ENCODE data around the gene AOC1.

AOC1 gene

DNA sequence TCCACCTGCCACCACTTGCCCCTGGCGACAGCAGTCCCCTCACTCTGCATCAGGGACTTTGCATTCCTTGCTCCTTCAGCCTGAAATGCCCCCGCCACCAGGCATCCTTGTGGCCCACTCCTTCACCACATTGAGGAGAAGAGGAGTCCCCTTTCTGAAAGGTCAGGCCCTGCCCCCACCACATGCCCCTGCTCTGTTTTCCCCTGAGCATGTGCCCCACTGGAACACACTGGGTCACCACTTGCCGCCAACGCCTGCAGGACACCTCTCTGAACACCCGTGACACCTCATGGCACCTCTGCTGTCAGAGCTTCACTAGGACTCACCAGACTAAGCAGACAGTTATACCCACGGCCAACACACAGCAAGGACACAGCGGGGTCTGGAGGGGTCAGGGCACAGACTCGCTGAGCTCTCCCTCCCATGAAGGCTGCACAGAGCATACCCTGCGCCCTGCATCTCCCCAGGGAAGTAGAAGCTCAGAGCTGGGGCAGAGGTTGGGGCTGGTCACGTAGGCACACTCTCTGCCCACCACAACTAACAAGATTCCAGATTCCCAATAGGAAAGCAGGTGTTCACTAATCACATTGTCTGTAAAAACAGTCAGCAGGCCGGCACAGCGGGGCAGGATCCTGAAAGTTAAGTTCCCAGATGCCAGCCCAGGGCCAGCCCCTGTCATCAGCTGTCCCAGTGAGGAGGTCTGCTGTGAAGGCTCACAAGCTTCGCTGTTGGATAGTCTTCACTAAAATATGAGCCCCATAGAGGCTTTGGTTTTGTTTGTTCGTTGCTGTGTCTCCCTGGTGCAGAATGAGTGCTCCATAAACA lies 5.8 kb upstream of the AOC1 start:
- no peak; the same call in 2 of the 3 replicates for ATAC-seq

DNA sequence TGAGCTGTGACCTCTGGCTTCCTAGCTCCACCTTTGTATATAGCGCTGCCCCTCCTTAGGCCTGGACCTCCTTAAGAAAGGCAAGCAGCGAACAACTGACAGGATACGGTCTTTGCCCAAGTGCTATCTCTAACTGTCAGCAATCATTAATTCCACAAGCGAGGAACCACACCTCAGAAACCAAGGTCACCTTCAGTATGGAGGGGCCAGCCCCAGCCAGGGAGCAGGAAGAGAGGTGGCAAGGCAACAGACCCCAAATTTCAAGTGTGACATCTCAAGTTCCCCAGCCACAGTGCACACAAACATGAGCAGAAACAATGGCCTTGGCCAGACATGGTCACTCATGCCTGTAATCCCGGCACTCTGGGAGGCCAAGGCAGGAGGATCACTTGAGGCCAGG lies 4.8 kb upstream of the AOC1 start:
- ATAC-seq: no peak
- TF ChIP-seq TCF4 (CRISPR knock-in tag; IDR thresholded peaks at IDR 0.05; ENCODE audit: borderline replicate concordance): no peak
- TF ChIP-seq, protein P1, sequence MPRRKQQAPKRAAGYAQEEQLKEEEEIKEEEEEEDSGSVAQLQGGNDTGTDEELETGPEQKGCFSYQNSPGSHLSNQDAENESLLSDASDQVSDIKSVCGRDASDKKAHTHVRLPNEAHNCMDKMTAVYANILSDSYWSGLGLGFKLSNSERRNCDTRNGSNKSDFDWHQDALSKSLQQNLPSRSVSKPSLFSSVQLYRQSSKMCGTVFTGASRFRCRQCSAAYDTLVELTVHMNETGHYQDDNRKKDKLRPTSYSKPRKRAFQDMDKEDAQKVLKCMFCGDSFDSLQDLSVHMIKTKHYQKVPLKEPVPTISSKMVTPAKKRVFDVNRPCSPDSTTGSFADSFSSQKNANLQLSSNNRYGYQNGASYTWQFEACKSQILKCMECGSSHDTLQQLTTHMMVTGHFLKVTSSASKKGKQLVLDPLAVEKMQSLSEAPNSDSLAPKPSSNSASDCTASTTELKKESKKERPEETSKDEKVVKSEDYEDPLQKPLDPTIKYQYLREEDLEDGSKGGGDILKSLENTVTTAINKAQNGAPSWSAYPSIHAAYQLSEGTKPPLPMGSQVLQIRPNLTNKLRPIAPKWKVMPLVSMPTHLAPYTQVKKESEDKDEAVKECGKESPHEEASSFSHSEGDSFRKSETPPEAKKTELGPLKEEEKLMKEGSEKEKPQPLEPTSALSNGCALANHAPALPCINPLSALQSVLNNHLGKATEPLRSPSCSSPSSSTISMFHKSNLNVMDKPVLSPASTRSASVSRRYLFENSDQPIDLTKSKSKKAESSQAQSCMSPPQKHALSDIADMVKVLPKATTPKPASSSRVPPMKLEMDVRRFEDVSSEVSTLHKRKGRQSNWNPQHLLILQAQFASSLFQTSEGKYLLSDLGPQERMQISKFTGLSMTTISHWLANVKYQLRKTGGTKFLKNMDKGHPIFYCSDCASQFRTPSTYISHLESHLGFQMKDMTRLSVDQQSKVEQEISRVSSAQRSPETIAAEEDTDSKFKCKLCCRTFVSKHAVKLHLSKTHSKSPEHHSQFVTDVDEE (CRISPR knock-in tag; IDR thresholded peaks at IDR 0.05): no peak
- no peak for TF ChIP-seq ISL1 (CRISPR knock-in tag; IDR thresholded peaks at IDR 0.05)
- TF ChIP-seq OSR1 (CRISPR knock-in tag; IDR thresholded peaks at IDR 0.05): no peak
- TF ChIP-seq, protein P2, sequence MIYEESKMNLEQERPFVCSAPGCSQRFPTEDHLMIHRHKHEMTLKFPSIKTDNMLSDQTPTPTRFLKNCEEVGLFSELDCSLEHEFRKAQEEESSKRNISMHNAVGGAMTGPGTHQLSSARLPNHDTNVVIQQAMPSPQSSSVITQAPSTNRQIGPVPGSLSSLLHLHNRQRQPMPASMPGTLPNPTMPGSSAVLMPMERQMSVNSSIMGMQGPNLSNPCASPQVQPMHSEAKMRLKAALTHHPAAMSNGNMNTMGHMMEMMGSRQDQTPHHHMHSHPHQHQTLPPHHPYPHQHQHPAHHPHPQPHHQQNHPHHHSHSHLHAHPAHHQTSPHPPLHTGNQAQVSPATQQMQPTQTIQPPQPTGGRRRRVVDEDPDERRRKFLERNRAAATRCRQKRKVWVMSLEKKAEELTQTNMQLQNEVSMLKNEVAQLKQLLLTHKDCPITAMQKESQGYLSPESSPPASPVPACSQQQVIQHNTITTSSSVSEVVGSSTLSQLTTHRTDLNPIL (CRISPR knock-in tag; IDR thresholded peaks at IDR 0.05; ENCODE audit: low read depth): no peak
- TF ChIP-seq ZNF70 (CRISPR knock-in tag; IDR thresholded peaks at IDR 0.05): no peak
- TF ChIP-seq, protein P3, sequence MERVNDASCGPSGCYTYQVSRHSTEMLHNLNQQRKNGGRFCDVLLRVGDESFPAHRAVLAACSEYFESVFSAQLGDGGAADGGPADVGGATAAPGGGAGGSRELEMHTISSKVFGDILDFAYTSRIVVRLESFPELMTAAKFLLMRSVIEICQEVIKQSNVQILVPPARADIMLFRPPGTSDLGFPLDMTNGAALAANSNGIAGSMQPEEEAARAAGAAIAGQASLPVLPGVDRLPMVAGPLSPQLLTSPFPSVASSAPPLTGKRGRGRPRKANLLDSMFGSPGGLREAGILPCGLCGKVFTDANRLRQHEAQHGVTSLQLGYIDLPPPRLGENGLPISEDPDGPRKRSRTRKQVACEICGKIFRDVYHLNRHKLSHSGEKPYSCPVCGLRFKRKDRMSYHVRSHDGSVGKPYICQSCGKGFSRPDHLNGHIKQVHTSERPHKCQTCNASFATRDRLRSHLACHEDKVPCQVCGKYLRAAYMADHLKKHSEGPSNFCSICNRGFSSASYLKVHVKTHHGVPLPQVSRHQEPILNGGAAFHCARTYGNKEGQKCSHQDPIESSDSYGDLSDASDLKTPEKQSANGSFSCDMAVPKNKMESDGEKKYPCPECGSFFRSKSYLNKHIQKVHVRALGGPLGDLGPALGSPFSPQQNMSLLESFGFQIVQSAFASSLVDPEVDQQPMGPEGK (CRISPR knock-in tag; IDR thresholded peaks at IDR 0.05; ENCODE audit: borderline replicate concordance): no peak
- TF ChIP-seq SNAI2 (CRISPR knock-in tag; IDR thresholded peaks at IDR 0.05): no peak
- TF ChIP-seq ZNF565 (CRISPR knock-in tag; conservative IDR thresholded peaks at IDR 0.05; ENCODE audit: low read depth): no peak
- TF ChIP-seq BACH2 (CRISPR knock-in tag; IDR thresholded peaks at IDR 0.05; ENCODE audit: borderline replicate concordance): no peak
- no peak for TF ChIP-seq ESRRG (CRISPR knock-in tag; IDR thresholded peaks at IDR 0.05)
- no peak for TF ChIP-seq PPARA (CRISPR knock-in tag; IDR thresholded peaks at IDR 0.05; ENCODE audit: borderline replicate concordance)
- TF ChIP-seq, protein P4, sequence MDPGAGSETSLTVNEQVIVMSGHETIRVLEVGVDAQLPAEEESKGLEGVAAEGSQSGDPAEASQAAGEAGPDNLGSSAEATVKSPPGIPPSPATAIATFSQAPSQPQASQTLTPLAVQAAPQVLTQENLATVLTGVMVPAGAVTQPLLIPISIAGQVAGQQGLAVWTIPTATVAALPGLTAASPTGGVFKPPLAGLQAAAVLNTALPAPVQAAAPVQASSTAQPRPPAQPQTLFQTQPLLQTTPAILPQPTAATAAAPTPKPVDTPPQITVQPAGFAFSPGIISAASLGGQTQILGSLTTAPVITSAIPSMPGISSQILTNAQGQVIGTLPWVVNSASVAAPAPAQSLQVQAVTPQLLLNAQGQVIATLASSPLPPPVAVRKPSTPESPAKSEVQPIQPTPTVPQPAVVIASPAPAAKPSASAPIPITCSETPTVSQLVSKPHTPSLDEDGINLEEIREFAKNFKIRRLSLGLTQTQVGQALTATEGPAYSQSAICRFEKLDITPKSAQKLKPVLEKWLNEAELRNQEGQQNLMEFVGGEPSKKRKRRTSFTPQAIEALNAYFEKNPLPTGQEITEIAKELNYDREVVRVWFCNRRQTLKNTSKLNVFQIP (CRISPR knock-in tag; IDR thresholded peaks at IDR 0.05; ENCODE audit: borderline replicate concordance, low read depth): no peak
- TF ChIP-seq ZFP3 (CRISPR knock-in tag; IDR thresholded peaks at IDR 0.05): no peak
- no peak for TF ChIP-seq ZNF8 (CRISPR knock-in tag; IDR thresholded peaks at IDR 0.05)
- no peak for TF ChIP-seq RARB (CRISPR knock-in tag; IDR thresholded peaks at IDR 0.05)
- no peak for TF ChIP-seq ZFP30 (CRISPR knock-in tag; IDR thresholded peaks at IDR 0.05)

More for the DNA sequence above, 5.8 kb upstream of the AOC1 start:
- TF ChIP-seq GLIS3 (CRISPR knock-in tag; IDR thresholded peaks at IDR 0.05): no peak
- no peak for TF ChIP-seq ZFP3 (CRISPR knock-in tag; IDR thresholded peaks at IDR 0.05)
- TF ChIP-seq ZC3H10 (CRISPR knock-in tag; IDR thresholded peaks at IDR 0.05): no peak
- TF ChIP-seq, protein P1 (CRISPR knock-in tag; IDR thresholded peaks at IDR 0.05): no peak
- TF ChIP-seq SNAI2 (CRISPR knock-in tag; IDR thresholded peaks at IDR 0.05): no peak
- TF ChIP-seq, protein P5, sequence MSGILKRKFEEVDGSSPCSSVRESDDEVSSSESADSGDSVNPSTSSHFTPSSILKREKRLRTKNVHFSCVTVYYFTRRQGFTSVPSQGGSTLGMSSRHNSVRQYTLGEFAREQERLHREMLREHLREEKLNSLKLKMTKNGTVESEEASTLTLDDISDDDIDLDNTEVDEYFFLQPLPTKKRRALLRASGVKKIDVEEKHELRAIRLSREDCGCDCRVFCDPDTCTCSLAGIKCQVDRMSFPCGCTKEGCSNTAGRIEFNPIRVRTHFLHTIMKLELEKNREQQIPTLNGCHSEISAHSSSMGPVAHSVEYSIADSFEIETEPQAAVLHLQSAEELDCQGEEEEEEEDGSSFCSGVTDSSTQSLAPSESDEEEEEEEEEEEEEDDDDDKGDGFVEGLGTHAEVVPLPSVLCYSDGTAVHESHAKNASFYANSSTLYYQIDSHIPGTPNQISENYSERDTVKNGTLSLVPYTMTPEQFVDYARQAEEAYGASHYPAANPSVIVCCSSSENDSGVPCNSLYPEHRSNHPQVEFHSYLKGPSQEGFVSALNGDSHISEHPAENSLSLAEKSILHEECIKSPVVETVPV (CRISPR knock-in tag; IDR thresholded peaks at IDR 0.05): no peak
- TF ChIP-seq ESRRG (CRISPR knock-in tag; IDR thresholded peaks at IDR 0.05): no peak
- TF ChIP-seq BACH2 (CRISPR knock-in tag; IDR thresholded peaks at IDR 0.05; ENCODE audit: borderline replicate concordance): no peak
- TF ChIP-seq ARNTL (CRISPR knock-in tag; IDR thresholded peaks at IDR 0.05; ENCODE audit: borderline replicate concordance, low read depth): no peak
- TF ChIP-seq OSR1 (CRISPR knock-in tag; IDR thresholded peaks at IDR 0.05): no peak
- TF ChIP-seq PPARA (CRISPR knock-in tag; IDR thresholded peaks at IDR 0.05; ENCODE audit: borderline replicate concordance): no peak
- TF ChIP-seq TCF4 (CRISPR knock-in tag; IDR thresholded peaks at IDR 0.05; ENCODE audit: borderline replicate concordance): no peak
